Hepatocyte (in vitro differentiated cells): ENCODE results near the gene NAV2. TPM values are rescaled to one million over a fixed set of nuclear protein-coding genes. Genes with fewer than 3 reads are reported as not detected.

Source experiments
- DNase-seq: peaks from one replicate; pipeline ENCODE4 v3.0.0-alpha.2; 2016; ENCODE audit warnings: low spot score
- H2AFZ ChIP-seq: fragments of 200-600 bp; sonication (generic); 2 replicates; pipeline ENCODE4 v1.6.0; 2016; ENCODE audit warnings: antibody characterized with exemption, mild to moderate bottlenecking
- H3K27ac ChIP-seq: fragments of 200-600 bp; sonication (generic); 2 replicates; pipeline ENCODE4 v1.5.1; 2016; ENCODE audit warnings: mild to moderate bottlenecking
- H3K27me3 ChIP-seq: fragments of 200-600 bp; sonication (generic); 2 replicates; pipeline ENCODE4 v1.6.1; 2016
- H3K36me3 ChIP-seq: fragments of 200-600 bp; sonication (generic); replicated peaks from 2 replicates; pipeline ENCODE4 v1.5.1; 2016; ENCODE audit warnings: low read depth; ENCODE audit not compliant: insufficient read depth
- H3K4me1 ChIP-seq: fragments of 200-600 bp; sonication (generic); 2 replicates; pipeline ENCODE4 v1.5.1; 2016; ENCODE audit warnings: mild to moderate bottlenecking, moderate library complexity; ENCODE audit not compliant: insufficient read depth
- H3K4me2 ChIP-seq: fragments of 200-600 bp; sonication (generic); 2 replicates; pipeline ENCODE4 v1.6.0; 2016
- H3K4me3 ChIP-seq: fragments of 200-600 bp; sonication (generic); 2 replicates; pipeline ENCODE4 v1.5.1; 2016; ENCODE audit warnings: mild to moderate bottlenecking
- H3K79me2 ChIP-seq: fragments of 200-600 bp; sonication (generic); 2 replicates; pipeline ENCODE4 v1.6.0; 2017; ENCODE audit warnings: mild to moderate bottlenecking
- H3K9me2 ChIP-seq: fragments of 200-600 bp; sonication (generic); replicated peaks from 2 replicates; pipeline ENCODE4 v1.6.0; 2017; ENCODE audit warnings: mild to moderate bottlenecking; ENCODE audit not compliant: insufficient read depth
- H3K9me3 ChIP-seq: fragments of 200-600 bp; sonication (generic); 2 replicates; pipeline ENCODE4 v1.5.1; 2016; ENCODE audit warnings: low read depth, mild to moderate bottlenecking
- H4K20me1 ChIP-seq: fragments of 200-600 bp; sonication (generic); 2 replicates; pipeline ENCODE4 v1.6.0; 2016; ENCODE audit warnings: mild to moderate bottlenecking; ENCODE audit not compliant: insufficient read depth, poor library complexity, severe bottlenecking
- CTCF ChIP-seq: fragments of 200-600 bp; sonication (generic); IDR thresholded peaks from 2 replicates; pipeline ENCODE4 v1.5.1; 2016; ENCODE audit warnings: antibody characterized with exemption, mild to moderate bottlenecking; ENCODE audit not compliant: poor library complexity
- EZH2 ChIP-seq: fragments of 200-600 bp; sonication (generic); IDR thresholded peaks from 2 replicates; pipeline ENCODE4 v1.6.1; 2016; ENCODE audit warnings: antibody characterized with exemption, mild to moderate bottlenecking, borderline replicate concordance
- EZH2phosphoT487 ChIP-seq: fragments of 200-600 bp; sonication (generic); IDR thresholded peaks from one replicate; pipeline ENCODE4 v1.6.1; 2018; ENCODE audit warnings: antibody characterized with exemption, mild to moderate bottlenecking, low read depth, moderate library complexity; ENCODE audit not compliant: unreplicated experiment, severe bottlenecking
- WGBS: methylation state at CpG from one replicate; pipeline ENCODE4 v1.1.6; 2016; ENCODE audit warnings: low lambda C conversion rate; ENCODE audit errors: missing lambda C conversion rate; 5-methylcytosine and 5-hydroxymethylcytosine counted together
- polyA plus RNA-seq: library from polyadenylated mRNA; unstranded; fragments of >200 nt; fragmentation: Nextera tagmentation; extraction: Ambion mirVana; gene quantifications from 2 replicates; pipeline ENCODE4 v1.2.1, GENCODE V29; 2016
- total RNA-seq: library from RNA; depleted of rRNA; stranded (reverse); fragments of >200 nt; gene quantifications from 2 replicates; pipeline ENCODE4 v1.2.3, GENCODE V29; 2014

Gene NAV2
- total and polyA plus RNA-seq, 2 experiments from 2014 or later: 23.7 to 30.8 TPM

GRCh38 chr11:19984048-19984742, 271.6 kb downstream of the NAV2 start:
- Histone ChIP-seq H3K27ac (peak overlapping the region; percentile 95), H3K4me1 (peaks cover 53% of the 10 kb centered on the region), H3K79me2 (peaks cover 7% of the 10 kb centered on the region), H3K36me3 (no peaks in the 10 kb centered on the region), H3K27me3 (no peaks in the 10 kb centered on the region), H4K20me1 (no peaks in the 10 kb centered on the region), H3K4me2 (no peak overlapping the region), H2AFZ (no peak overlapping the region), H3K9me3 (no peaks in the 10 kb centered on the region), H3K4me3 (no peak overlapping the region), H3K9me2 (no peaks in the 10 kb centered on the region)
- no peak for DNase-seq
- TF ChIP-seq CTCF: no peak
- no peak for TF ChIP-seq EZH2
- TF ChIP-seq EZH2phosphoT487: no peak
- WGBS: 96% methylated on average over 8 of the region's 8 CpGs

- no peaks in the 10 kb centered on the region for H3K36me3 ChIP-seq
- TF ChIP-seq EZH2phosphoT487 (no peak), EZH2 (no peak), CTCF (no peak)
- H3K4me3 ChIP-seq: no peak overlapping the region
- H3K79me2 ChIP-seq: peaks cover 1% of the 10 kb centered on the region
- no peak overlapping the region for H3K4me2 ChIP-seq
- peaks cover 44% of the 10 kb centered on the region for H3K4me1 ChIP-seq
- H3K9me3 ChIP-seq: no peaks in the 10 kb centered on the region
- no peak for DNase-seq
- no peaks in the 10 kb centered on the region for H4K20me1 ChIP-seq
- no peak overlapping the region for H2AFZ ChIP-seq
- H3K27me3 ChIP-seq: no peaks in the 10 kb centered on the region
- no peaks in the 10 kb centered on the region for H3K9me2 ChIP-seq
- peak overlapping the region; percentile 95 for H3K27ac ChIP-seq
Observed at GRCh38 chr11:19985111-19985510, 272.5 kb downstream of the NAV2 start.

GRCh38 chr11:19987331-19987801, 274.7 kb downstream of the NAV2 start:
- Histone ChIP-seq H3K27ac (peak overlapping the region; percentile 83), H3K36me3 (no peaks in the 10 kb centered on the region), H3K79me2 (no peaks in the 10 kb centered on the region), H3K9me2 (no peaks in the 10 kb centered on the region), H3K9me3 (no peaks in the 10 kb centered on the region), H4K20me1 (no peaks in the 10 kb centered on the region), H3K4me3 (no peak overlapping the region), H2AFZ (peak overlapping the region; percentile 17), H3K4me2 (peak overlapping the region; percentile 43), H3K4me1 (peaks cover 21% of the 10 kb centered on the region), H3K27me3 (no peaks in the 10 kb centered on the region)
- no peak for DNase-seq
- TF ChIP-seq EZH2phosphoT487 (no peak), CTCF (no peak), EZH2 (no peak)
- WGBS: 37% methylated on average over 2 of the region's 2 CpGs
